Measurements from ENCODE around the gene CRLF1. TPM values are rescaled to one million over a fixed set of nuclear protein-coding genes. Genes with fewer than 3 reads are reported as not detected.

Gene CRLF1
- total RNA-seq = 23.4 TPM
- long read RNA-seq, transcript CRLF1-201 (9 exons, 1,792 nt) = major isoform, 14 of 52 reads
- long read RNA-seq, partial matches to known transcripts = 9 of 52 reads
- long read RNA-seq, other reads (novel, unspliced or antisense) = 29 of 52 reads

GRCh38 chr19:18606281-18607225 lies at the start of gene CRLF1:
Gene CRLF1 (minus strand): TSS chr19:18606799. CDS start chr19:18606656, 143 bp downstream.
- H3K4me1 ChIP-seq = peaks cover 33% of the 10 kb centered on the region
- no peak for ATAC-seq
- H3K4me3 ChIP-seq = peak within 1 kb of the TSS; percentile 16

GRCh38 chr19:18655173-18655844 lies 48.7 kb upstream of the CRLF1 start:
- Histone ChIP-seq H3K27me3 (no peaks in the 10 kb centered on the region), H3K9me3 (no peaks in the 10 kb centered on the region), H3K36me3 (no peaks in the 10 kb centered on the region), H3K4me3 (no peak overlapping the region), H3K27ac (no peak overlapping the region), H3K4me1 (peaks cover 26% of the 10 kb centered on the region)
- TF ChIP-seq CTCF (IDR thresholded peaks at IDR 0.05) = no peak
- intact Hi-C loops (cut with DNase I) = no loop called here
- ATAC-seq (no peak), DNase-seq (no peak)

More at GRCh38 chr19:18606281-18607225, at the start of gene CRLF1:
- peaks cover 83% of the 10 kb centered on the region for H3K27me3 ChIP-seq
- no peak within 1 kb of the TSS for H3K27ac ChIP-seq
- H3K36me3 ChIP-seq = no peaks in the 10 kb centered on the region
- DNase-seq = no peak
- intact Hi-C loops (cut with DNase I) = no loop called here
- no peaks in the 10 kb centered on the region for H3K9me3 ChIP-seq
- no peak for TF ChIP-seq CTCF (IDR thresholded peaks at IDR 0.05)

- peaks cover 26% of the 10 kb centered on the region for H3K4me1 ChIP-seq
These were observed 47.9 kb upstream of the CRLF1 start for GRCh38 chr19:18654469-18654868.

GRCh38 chr19:18653853-18654252 lies 47.3 kb upstream of the CRLF1 start:
- H3K36me3 ChIP-seq = no peaks in the 10 kb centered on the region
- no peaks in the 10 kb centered on the region for H3K9me3 ChIP-seq
- TF ChIP-seq CTCF (IDR thresholded peaks at IDR 0.05) = no peak
- no peaks in the 10 kb centered on the region for H3K27me3 ChIP-seq
- ATAC-seq (no peak), DNase-seq (no peak)
- no peak overlapping the region for H3K27ac ChIP-seq
- intact Hi-C loops (cut with DNase I) = no loop called here
- H3K4me3 ChIP-seq = no peak overlapping the region
- peaks cover 26% of the 10 kb centered on the region for H3K4me1 ChIP-seq

More at GRCh38 chr19:18654469-18654868, 47.9 kb upstream of the CRLF1 start:
- intact Hi-C loops (cut with DNase I) = no loop called here
- no peak for TF ChIP-seq CTCF (IDR thresholded peaks at IDR 0.05)
- DNase-seq (no peak), ATAC-seq (no peak)
- H3K36me3 ChIP-seq = no peaks in the 10 kb centered on the region
- no peaks in the 10 kb centered on the region for H3K27me3 ChIP-seq
- H3K27ac ChIP-seq = no peak overlapping the region
- H3K4me3 ChIP-seq = no peak overlapping the region
- H3K9me3 ChIP-seq = no peaks in the 10 kb centered on the region

GRCh38 chr19:18651733-18652132 lies 45.1 kb upstream of the CRLF1 start:
- Histone ChIP-seq H3K4me1 (peaks cover 30% of the 10 kb centered on the region), H3K27me3 (no peaks in the 10 kb centered on the region), H3K9me3 (no peaks in the 10 kb centered on the region), H3K4me3 (no peak overlapping the region), H3K36me3 (no peaks in the 10 kb centered on the region), H3K27ac (peak overlapping the region; percentile 85)
- no peak for DNase-seq
- TF ChIP-seq CTCF (IDR thresholded peaks at IDR 0.05) = no peak
- ATAC-seq = no peak
- intact Hi-C loops (cut with DNase I) = no loop called here
